SKM-1 (cell line): ENCODE results near the gene KCNK10.

Experiments
- DNase-seq: peaks from one replicate; lab custom pipeline; 2025; ENCODE audit not compliant: unreplicated experiment; lab: John Stamatoyannopoulos, UW

The KCNK10 gene

GRCh38 chr14:88321692-88322503, 1.2 kb downstream of the KCNK10 start:
- no peak for DNase-seq

- no peak for DNase-seq
Observed at GRCh38 chr14:88318406-88318805, 4.7 kb downstream of the KCNK10 start.

- DNase-seq = no peak
Observed at GRCh38 chr14:88316521-88316920, 6.5 kb downstream of the KCNK10 start.

GRCh38 chr14:88312257-88312656, 10.8 kb downstream of the KCNK10 start:
- DNase-seq = no peak

- no peak for DNase-seq
Observed at GRCh38 chr14:88311780-88312179, 11.3 kb downstream of the KCNK10 start.

- no peak for DNase-seq
Observed at GRCh38 chr14:88310449-88310848, 12.6 kb downstream of the KCNK10 start.

- no peak for DNase-seq
Observed at GRCh38 chr14:88310021-88310420, 13.0 kb downstream of the KCNK10 start.

GRCh38 chr14:88305528-88306322, 17.3 kb downstream of the KCNK10 start:
- DNase-seq = no peak

- DNase-seq = peak; percentile 23
Observed at GRCh38 chr14:88303041-88303440, 20.0 kb downstream of the KCNK10 start.

- no peak for DNase-seq
Observed at GRCh38 chr14:88301381-88301780, 21.7 kb downstream of the KCNK10 start.

- DNase-seq = no peak
Observed at GRCh38 chr14:88300817-88301216, 22.3 kb downstream of the KCNK10 start.

- peak; percentile 8 for DNase-seq
Observed at GRCh38 chr14:88299865-88300530, 23.1 kb downstream of the KCNK10 start.

- DNase-seq = no peak
Observed at GRCh38 chr14:88297306-88297705, 25.8 kb downstream of the KCNK10 start.

GRCh38 chr14:88296351-88296750, 26.7 kb downstream of the KCNK10 start:
- DNase-seq = no peak

GRCh38 chr14:88289996-88290395, 33.1 kb downstream of the KCNK10 start:
- no peak for DNase-seq

- DNase-seq = no peak
Observed at GRCh38 chr14:88289234-88289633, 33.8 kb downstream of the KCNK10 start.

- no peak for DNase-seq
Observed at GRCh38 chr14:88286309-88286708, 36.8 kb downstream of the KCNK10 start.

- no peak for DNase-seq
Observed at GRCh38 chr14:88281447-88281846, 41.6 kb downstream of the KCNK10 start.

GRCh38 chr14:88276923-88277596, 46.0 kb downstream of the KCNK10 start:
- no peak for DNase-seq

- DNase-seq = no peak
Observed at GRCh38 chr14:88272390-88273269, 50.4 kb downstream of the KCNK10 start.
